NCI-H446 treated with DMSO at 0.1 percent for 48 hours (cell line): ENCODE data around the gene AKR1D1.

ENCODE experiments used
- DNase-seq: peaks from one replicate; lab custom pipeline; 2025; lab: John Stamatoyannopoulos, UW

The AKR1D1 gene

DNA sequence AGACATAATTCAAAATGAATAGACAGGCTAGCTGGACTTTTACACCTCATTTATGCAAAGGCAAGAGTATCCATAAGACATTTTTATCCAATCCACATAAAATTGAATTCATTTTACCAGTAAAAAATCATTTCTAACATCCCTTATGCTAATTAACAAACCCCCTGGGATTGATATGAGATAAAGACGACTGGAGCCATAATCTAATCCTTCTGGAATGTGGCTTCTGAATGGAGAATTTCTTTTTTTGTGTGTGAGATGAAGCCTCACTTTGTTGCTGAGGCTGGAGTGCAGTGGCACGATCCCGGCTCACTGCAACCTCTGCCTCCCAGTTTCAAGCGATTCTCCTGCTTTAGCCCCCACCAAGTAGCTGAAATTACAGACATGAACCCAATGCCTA lies 90.4 kb downstream of the AKR1D1 start:
- no peak for DNase-seq

DNA sequence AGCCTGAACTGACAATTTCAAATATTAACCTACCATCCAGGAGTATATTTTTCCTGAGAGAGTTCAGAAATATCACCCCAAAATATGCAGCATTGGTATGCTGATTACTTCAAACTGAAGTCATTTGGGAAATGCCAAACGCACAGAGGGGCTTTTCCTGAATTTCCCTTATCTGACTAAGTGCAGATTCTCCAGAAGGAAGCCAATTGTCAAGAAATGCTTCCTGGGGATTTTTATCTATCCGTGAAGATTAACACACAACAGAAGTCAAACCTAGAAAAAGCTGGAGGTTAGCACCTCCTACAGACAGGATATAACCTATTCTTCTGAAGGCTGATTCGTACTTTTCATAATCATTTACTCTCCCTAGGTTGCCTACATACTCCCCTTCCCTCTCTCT lies 91.0 kb downstream of the AKR1D1 start:
- DNase-seq = no peak

DNA sequence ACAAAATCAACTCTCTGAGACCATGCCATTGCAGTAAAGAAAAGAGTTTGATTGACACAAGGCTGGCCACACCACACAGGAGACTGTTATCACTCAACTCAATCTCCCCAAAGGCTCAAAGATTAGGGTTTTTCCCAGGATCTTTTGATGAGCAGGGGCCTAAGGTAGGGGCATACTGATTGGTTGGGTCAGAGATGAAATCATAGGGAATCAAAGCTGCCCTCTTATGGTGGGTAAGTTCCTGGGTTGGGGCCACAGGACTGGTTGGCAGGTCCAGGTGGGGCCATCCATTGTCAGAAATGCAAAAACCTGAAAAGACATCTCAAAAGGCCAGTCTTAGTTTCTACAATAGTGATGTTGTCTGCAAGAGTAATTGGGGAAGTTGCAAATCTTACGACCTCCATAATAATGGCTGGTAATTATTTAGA lies 91.6 kb downstream of the AKR1D1 start:
- DNase-seq = no peak
